Uterus (tissue), 4 donors: Measurements from ENCODE around the gene TMEM59L. TPM values are rescaled to one million over a fixed set of nuclear protein-coding genes. Genes with fewer than 3 reads are reported as not detected.

Experiments
- DNase-seq, 2 donors: peaks; one replicate each; pipeline ENCODE4 v3.0.0-alpha.2; 2019 to 2020
- H3K27ac ChIP-seq, 2 donors: fragments of 200-600 bp; sonication (generic); 1 replicate in 1 of 2; 2 replicates in 1 of 2; pipeline ENCODE4 v1.5.1; 2016 to 2018
- H3K27me3 ChIP-seq, 2 donors: fragments of 200-600 bp; sonication (generic); one replicate each; pipeline ENCODE4 v1.5.1; 2018 to 2019; ENCODE audit warnings: control low read depth in 1 of 2
- H3K36me3 ChIP-seq, 2 donors: fragments of 200-600 bp; sonication (generic); one replicate each; pipeline ENCODE4 v1.5.1; 2019; ENCODE audit warnings: control low read depth in 1 of 2
- H3K4me1 ChIP-seq, 2 donors: fragments of 200-600 bp; sonication (generic); one replicate each; pipeline ENCODE4 v1.5.1; 2018 to 2019; ENCODE audit warnings: control low read depth in 1 of 2
- H3K4me3 ChIP-seq, 2 donors: fragments of 200-600 bp; sonication (generic); 1 replicate in 1 of 2; 2 replicates in 1 of 2; pipeline ENCODE4 v1.5.1; 2018 to 2019; ENCODE audit warnings: mild to moderate bottlenecking in 1 of 2
- H3K9me3 ChIP-seq, 2 donors: fragments of 200-600 bp; sonication (generic); one replicate each; pipeline ENCODE4 v1.5.1; 2019; ENCODE audit warnings: control low read depth in 1 of 2
- POLR2A ChIP-seq, 2 donors: fragments of 450-650 bp; IDR thresholded peaks; one replicate each; pipeline ENCODE4 v1.6.1; 2016; ENCODE audit warnings: antibody characterized with exemption in 2 of 2, mild to moderate bottlenecking in 1 of 2, moderate library complexity in 1 of 2
- intact Hi-C: fragments of 100-400 bp; cut with DNase I; formaldehyde crosslinking; loops from one replicate; pipeline ENCODE4 v1.15.1; 2023; ENCODE audit warnings: low total_unique reads
- total RNA-seq, 4 donors: library from RNA; depleted of rRNA in 3 of 4; stranded (reverse); fragments of >200 nt in 3 of 4; gene quantifications; one replicate each; pipeline versions ENCODE4 v1.1.0 to v1.2.4, GENCODE V29; 2014 to 2023
- TF ChIP-seq, protein P1 (sequence below), 4 experiments: fragments of 200-600 bp in 2 of 4; fragments of 450-650 bp in 2 of 4; sonication (generic) in 2 of 4; IDR thresholded peaks; one replicate each; pipeline ENCODE4 v1.5.1; 2016 to 2019; ENCODE audit warnings: antibody characterized with exemption in 4 of 4, mild to moderate bottlenecking in 2 of 4, moderate library complexity in 1 of 4
- donor health status: DM: yes; HTN: yes; CAD: no.

Gene TMEM59L
- total RNA-seq, 4 donors from 2014 or later, result 0.26 to 7.5 TPM; not detected in 2

DNA sequence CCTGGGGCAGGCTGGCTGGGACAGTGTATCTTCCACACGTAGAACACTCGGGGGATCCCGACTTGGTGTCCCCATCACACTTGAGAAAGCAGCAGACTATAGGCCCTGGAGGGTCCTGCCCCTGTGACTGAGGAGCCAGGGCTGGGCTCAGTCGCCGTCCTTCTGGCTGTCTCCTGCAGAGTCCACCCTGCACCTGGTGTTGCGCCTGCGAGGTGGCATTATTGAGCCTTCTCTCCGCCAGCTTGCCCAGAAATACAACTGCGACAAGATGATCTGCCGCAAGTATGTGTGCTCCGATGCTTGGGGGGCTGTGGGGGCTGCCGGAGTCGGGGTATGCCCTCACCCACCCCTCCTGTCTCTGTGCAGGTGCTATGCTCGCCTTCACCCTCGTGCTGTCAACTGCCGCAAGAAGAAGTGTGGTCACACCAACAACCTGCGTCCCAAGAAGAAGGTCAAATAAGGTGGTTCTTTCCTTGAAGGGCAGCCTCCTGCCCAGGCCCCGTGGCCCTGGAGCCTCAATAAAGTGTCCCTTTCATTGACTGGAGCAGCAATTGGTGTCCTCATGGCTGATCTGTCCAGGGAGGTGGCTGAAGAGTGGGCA, 37.9 kb upstream of the TMEM59L start:
- no peaks in the 10 kb centered on the region for H3K36me3 ChIP-seq
- H3K9me3 ChIP-seq, result no peaks in the 10 kb centered on the region

DNA sequence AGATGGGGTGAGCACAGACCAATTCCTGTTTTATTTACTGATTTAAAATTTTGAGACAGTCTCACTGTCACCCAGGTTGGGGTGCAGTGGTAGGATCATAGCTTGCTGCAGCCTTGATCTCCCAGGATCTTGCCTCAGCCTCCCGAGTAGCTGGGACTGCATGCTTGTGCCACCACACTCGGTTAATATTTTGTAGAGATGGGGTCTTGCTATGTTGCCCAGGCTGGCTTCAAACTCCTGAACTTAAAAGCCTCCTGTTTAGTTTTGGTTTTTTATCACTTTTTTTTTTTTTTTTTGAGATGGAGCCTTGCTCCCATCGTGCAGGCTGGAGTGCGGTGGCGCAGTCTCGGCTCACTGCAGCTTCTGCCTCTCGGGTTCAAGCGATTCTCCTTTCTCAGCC, 36.3 kb upstream of the TMEM59L start:
- TF ChIP-seq, protein P1, sequence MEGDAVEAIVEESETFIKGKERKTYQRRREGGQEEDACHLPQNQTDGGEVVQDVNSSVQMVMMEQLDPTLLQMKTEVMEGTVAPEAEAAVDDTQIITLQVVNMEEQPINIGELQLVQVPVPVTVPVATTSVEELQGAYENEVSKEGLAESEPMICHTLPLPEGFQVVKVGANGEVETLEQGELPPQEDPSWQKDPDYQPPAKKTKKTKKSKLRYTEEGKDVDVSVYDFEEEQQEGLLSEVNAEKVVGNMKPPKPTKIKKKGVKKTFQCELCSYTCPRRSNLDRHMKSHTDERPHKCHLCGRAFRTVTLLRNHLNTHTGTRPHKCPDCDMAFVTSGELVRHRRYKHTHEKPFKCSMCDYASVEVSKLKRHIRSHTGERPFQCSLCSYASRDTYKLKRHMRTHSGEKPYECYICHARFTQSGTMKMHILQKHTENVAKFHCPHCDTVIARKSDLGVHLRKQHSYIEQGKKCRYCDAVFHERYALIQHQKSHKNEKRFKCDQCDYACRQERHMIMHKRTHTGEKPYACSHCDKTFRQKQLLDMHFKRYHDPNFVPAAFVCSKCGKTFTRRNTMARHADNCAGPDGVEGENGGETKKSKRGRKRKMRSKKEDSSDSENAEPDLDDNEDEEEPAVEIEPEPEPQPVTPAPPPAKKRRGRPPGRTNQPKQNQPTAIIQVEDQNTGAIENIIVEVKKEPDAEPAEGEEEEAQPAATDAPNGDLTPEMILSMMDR (IDR thresholded peaks at IDR 0.05), result no peak
- no peak for TF ChIP-seq POLR2A (IDR thresholded peaks at IDR 0.05)
- Histone ChIP-seq H3K27me3 (no peaks in the 10 kb centered on the region), H3K27ac (no peak overlapping the region), H3K4me3 (no peak overlapping the region), H3K9me3 (no peaks in the 10 kb centered on the region), H3K4me1 (peaks cover 8 to 9% of the 10 kb centered on the region in 2 donors), H3K36me3 (no peaks in the 10 kb centered on the region)
- intact Hi-C loops, result loop anchor here (10.0 kb wide), 1 partner anchor 132 kb away; no protein-coding TSS in a partner anchor
- DNase-seq, result no peak

More for the DNA sequence above, 37.9 kb upstream of the TMEM59L start:
- H3K4me1 ChIP-seq, result peaks cover 8 to 9% of the 10 kb centered on the region in 2 donors
- intact Hi-C loops, result loop anchor here (10.0 kb wide), 1 partner anchor 130 kb away; no protein-coding TSS in a partner anchor
- no peak overlapping the region for H3K4me3 ChIP-seq
- DNase-seq, result no peak
- no peak overlapping the region for H3K27ac ChIP-seq
- TF ChIP-seq, protein P1 (IDR thresholded peaks at IDR 0.05), result no peak
- TF ChIP-seq POLR2A (IDR thresholded peaks at IDR 0.05), result no peak
- no peaks in the 10 kb centered on the region for H3K27me3 ChIP-seq

DNA sequence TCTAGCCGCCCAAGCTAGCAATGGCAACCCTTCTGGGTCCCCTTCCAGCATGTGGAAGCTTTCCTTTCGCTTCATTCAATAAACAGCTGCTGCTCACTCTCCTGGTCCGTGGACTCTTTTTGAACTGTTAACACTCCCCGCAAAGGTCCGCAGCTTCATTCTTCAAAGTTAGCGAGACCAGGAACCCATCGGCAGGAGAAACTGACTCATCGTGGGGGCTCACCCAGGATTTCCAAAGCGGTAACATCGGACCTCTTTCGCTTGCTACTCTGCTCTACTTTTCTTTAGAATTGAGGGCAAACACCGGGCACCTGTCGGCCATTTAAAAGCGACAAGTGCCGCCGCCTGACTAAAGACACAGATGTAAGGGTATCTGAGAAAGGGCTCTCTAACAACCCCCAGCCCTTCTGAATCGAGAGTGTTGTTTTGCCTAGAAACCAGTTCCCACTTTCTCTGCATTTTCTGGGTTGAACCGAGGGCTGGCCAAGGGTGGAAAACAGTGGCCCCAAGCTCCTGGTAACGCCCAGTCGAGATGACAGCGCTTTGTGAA, 35.2 kb upstream of the TMEM59L start:
- no peak for DNase-seq
- no peak for TF ChIP-seq POLR2A (IDR thresholded peaks at IDR 0.05)
- TF ChIP-seq, protein P1 (IDR thresholded peaks at IDR 0.05), result no peak
- Histone ChIP-seq H3K4me1 (peaks cover 8 to 9% of the 10 kb centered on the region in 2 donors), H3K36me3 (no peaks in the 10 kb centered on the region), H3K27ac (no peak overlapping the region), H3K27me3 (no peaks in the 10 kb centered on the region), H3K9me3 (no peaks in the 10 kb centered on the region), H3K4me3 (no peak overlapping the region)
- intact Hi-C loops, result loop anchor here (10.0 kb wide), 1 partner anchor 133 kb away; no protein-coding TSS in a partner anchor

DNA sequence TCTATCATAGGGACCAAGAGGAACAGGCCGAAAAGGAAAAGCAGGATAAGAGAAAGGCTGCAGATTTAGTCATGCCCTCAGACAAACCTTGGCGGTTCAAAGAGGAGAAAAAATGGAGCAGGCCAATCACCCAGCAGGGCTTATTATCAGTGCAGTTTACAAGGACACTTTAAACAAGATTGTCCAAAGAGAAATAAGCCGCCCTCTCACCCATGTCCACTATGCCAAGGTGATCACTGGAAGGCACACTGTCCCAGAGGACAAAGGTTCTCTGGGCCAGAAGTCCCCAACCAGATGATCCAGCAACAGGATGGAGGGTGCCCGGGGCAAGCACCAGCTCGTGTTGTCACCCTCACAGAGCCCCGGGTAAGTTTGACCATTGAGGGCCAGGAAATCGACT, 32.4 kb upstream of the TMEM59L start:
- no peaks in the 10 kb centered on the region for H3K27me3 ChIP-seq
- no peak overlapping the region for H3K27ac ChIP-seq
- intact Hi-C loops, result no loop called here
- no peaks in the 10 kb centered on the region for H3K9me3 ChIP-seq
- H3K36me3 ChIP-seq, result no peaks in the 10 kb centered on the region
- DNase-seq, result no peak
- no peaks in the 10 kb centered on the region for H3K4me1 ChIP-seq
- no peak for TF ChIP-seq POLR2A (IDR thresholded peaks at IDR 0.05)
- TF ChIP-seq, protein P1 (IDR thresholded peaks at IDR 0.05), result no peak
- H3K4me3 ChIP-seq, result no peak overlapping the region

DNA sequence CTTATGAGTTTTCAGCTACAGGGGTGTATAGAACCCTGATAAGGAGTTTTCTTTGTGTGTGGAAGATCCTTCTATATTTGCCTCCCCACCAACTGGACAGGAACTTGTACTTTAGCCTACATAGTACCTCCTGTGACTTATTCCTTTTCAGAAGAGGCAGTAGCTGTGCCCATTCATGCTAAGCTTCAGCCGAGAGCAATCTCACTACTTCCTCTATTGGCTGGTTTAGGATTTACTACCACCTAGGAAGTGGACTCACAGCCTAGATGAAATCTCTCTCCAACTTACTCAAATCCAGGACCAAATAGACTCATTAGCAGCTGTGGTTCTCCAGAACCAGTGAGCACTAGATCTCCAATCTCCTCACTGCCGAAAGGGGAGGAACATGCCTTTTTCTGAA, 26.4 kb upstream of the TMEM59L start:
- H3K4me1 ChIP-seq, result peaks cover 0 to 6% of the 10 kb centered on the region in 2 donors
- no peaks in the 10 kb centered on the region for H3K27me3 ChIP-seq
- H3K36me3 ChIP-seq, result no peaks in the 10 kb centered on the region
- TF ChIP-seq, protein P1 (IDR thresholded peaks at IDR 0.05), result no peak
- TF ChIP-seq POLR2A (IDR thresholded peaks at IDR 0.05), result no peak
- intact Hi-C loops, result no loop called here
- H3K9me3 ChIP-seq, result no peaks in the 10 kb centered on the region
- H3K4me3 ChIP-seq, result no peak overlapping the region
- no peak overlapping the region for H3K27ac ChIP-seq
- no peak for DNase-seq
